Glutamatergic neuron (in vitro differentiated cells): Measurements from ENCODE around the gene ENPP7. TPM values are rescaled to one million over a fixed set of nuclear protein-coding genes. Genes with fewer than 3 reads are reported as not detected.

Experiments used
- DNase-seq: peaks from one replicate; pipeline ENCODE4 v3.0.0; 2022
- H3K27ac Mint-ChIP-seq: one replicate; pipeline ENCODE4 v1.8.0; 2020; ENCODE audit warnings: mild to moderate bottlenecking, mixed read lengths, inconsistent platforms; ENCODE audit not compliant: unreplicated experiment
- H3K27me3 Mint-ChIP-seq: one replicate; pipeline ENCODE4 v1.8.0; 2020; ENCODE audit warnings: mild to moderate bottlenecking, moderate library complexity, mixed read lengths, inconsistent platforms; ENCODE audit not compliant: unreplicated experiment
- H3K36me3 Mint-ChIP-seq: one replicate; pipeline ENCODE4 v1.8.0; 2020; ENCODE audit warnings: mild to moderate bottlenecking, mixed read lengths, inconsistent platforms; ENCODE audit not compliant: unreplicated experiment
- H3K4me1 Mint-ChIP-seq: one replicate; pipeline ENCODE4 v1.8.0; 2020; ENCODE audit warnings: mild to moderate bottlenecking, low read depth, mixed read lengths, inconsistent platforms; ENCODE audit not compliant: unreplicated experiment
- H3K4me3 Mint-ChIP-seq: one replicate; pipeline ENCODE4 v1.8.0; 2020; ENCODE audit warnings: mild to moderate bottlenecking, mixed read lengths, inconsistent platforms; ENCODE audit not compliant: unreplicated experiment
- H3K9me3 Mint-ChIP-seq: one replicate; pipeline ENCODE4 v1.8.0; 2020; ENCODE audit warnings: mild to moderate bottlenecking, moderate library complexity, mixed read lengths, inconsistent platforms; ENCODE audit not compliant: unreplicated experiment
- CTCF ChIP-seq: fragments of 200-600 bp; sonication (generic); IDR thresholded peaks from one replicate; pipeline ENCODE4 v1.5.0; 2021; ENCODE audit not compliant: partially characterized antibody, unreplicated experiment
- total RNA-seq: library from RNA; stranded (reverse); fragmentation: NEBNext Ultra II Directional; extraction: Animal tissue kit (Norgen Biotek cat#: 25700); gene quantifications from one replicate; pipeline ENCODE4 v1.2.1, GENCODE V29; 2021; ENCODE audit not compliant: unreplicated experiment

The ENPP7 gene
- total RNA-seq, 1 donor from 2014 or later: not detected

GRCh38 chr17:79740413-79740812, 9.7 kb downstream of the ENPP7 start:
- Mint-ChIP-seq H3K27ac (no peak overlapping the region), H3K36me3 (no peaks in the 10 kb centered on the region), H3K27me3 (peaks cover 10% of the 10 kb centered on the region), H3K4me1 (peaks cover 1% of the 10 kb centered on the region), H3K9me3 (peaks cover 4% of the 10 kb centered on the region), H3K4me3 (no peak overlapping the region)
- no peak for TF ChIP-seq CTCF
- DNase-seq: no peak

GRCh38 chr17:79741401-79741750, 10.6 kb downstream of the ENPP7 start:
- no peak for TF ChIP-seq CTCF
- no peaks in the 10 kb centered on the region for H3K36me3 Mint-ChIP-seq
- no peak for DNase-seq
- no peak overlapping the region for H3K4me3 Mint-ChIP-seq
- H3K27ac Mint-ChIP-seq: no peak overlapping the region
- peaks cover 2% of the 10 kb centered on the region for H3K9me3 Mint-ChIP-seq
- peaks cover 1% of the 10 kb centered on the region for H3K4me1 Mint-ChIP-seq
- peaks cover 14% of the 10 kb centered on the region for H3K27me3 Mint-ChIP-seq

- H3K4me1 Mint-ChIP-seq: peaks cover 1% of the 10 kb centered on the region
- peak; percentile 93 for DNase-seq
- TF ChIP-seq CTCF: peak; percentile 99
- H3K36me3 Mint-ChIP-seq: no peaks in the 10 kb centered on the region
- H3K27me3 Mint-ChIP-seq: peaks cover 15% of the 10 kb centered on the region
- H3K27ac Mint-ChIP-seq: no peak overlapping the region
- peak overlapping the region; percentile 34 for H3K4me3 Mint-ChIP-seq
- H3K9me3 Mint-ChIP-seq: peaks cover 2% of the 10 kb centered on the region
Measured at GRCh38 chr17:79741751-79742588, 11.2 kb downstream of the ENPP7 start.

GRCh38 chr17:79742589-79742918, 11.8 kb downstream of the ENPP7 start:
- Mint-ChIP-seq H3K4me1 (peaks cover 4% of the 10 kb centered on the region), H3K9me3 (peaks cover 2% of the 10 kb centered on the region), H3K36me3 (no peaks in the 10 kb centered on the region), H3K27ac (no peak overlapping the region), H3K4me3 (no peak overlapping the region), H3K27me3 (peaks cover 18% of the 10 kb centered on the region)
- DNase-seq: no peak
- TF ChIP-seq CTCF: no peak

GRCh38 chr17:79742951-79743476, 12.3 kb downstream of the ENPP7 start:
- Mint-ChIP-seq H3K27me3 (peaks cover 21% of the 10 kb centered on the region), H3K4me1 (peaks cover 6% of the 10 kb centered on the region), H3K27ac (no peak overlapping the region), H3K4me3 (no peak overlapping the region), H3K9me3 (peaks cover 2% of the 10 kb centered on the region), H3K36me3 (no peaks in the 10 kb centered on the region)
- no peak for DNase-seq
- no peak for TF ChIP-seq CTCF
